GM12873 (cell line): ENCODE measurements around the gene UBXN11.

Experiments used
- TF ChIP-seq, protein P1 (sequence below): IDR thresholded peaks from 2 replicates; pipeline ENCODE4 v1.5.1; 2012; ENCODE audit warnings: low read depth, mild to moderate bottlenecking, moderate library complexity, low read length, control low read depth; ENCODE audit not compliant: insufficient read depth; ENCODE audit errors: missing control alignments

Gene UBXN11

DNA sequence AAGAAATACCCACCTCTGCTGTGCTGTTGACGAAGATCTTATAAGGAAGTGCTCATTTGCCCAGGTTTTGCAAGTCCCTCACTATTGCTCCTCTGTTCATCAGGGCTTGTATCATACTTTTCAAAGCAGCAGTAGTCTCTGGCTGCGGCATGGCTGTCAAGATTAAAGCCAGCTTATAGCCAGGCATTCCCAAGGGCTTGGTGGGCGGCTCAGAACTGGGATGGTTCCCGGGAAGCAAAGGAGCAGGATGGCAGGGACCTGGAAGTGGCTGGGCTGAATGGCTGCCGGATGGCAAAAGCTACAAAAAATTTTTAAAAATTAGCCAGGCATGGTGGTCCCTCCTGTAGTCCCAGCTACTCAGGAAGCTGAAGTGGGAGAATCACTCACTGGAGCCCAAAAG lies 43.2 kb downstream of the UBXN11 start:
- TF ChIP-seq, protein P1, sequence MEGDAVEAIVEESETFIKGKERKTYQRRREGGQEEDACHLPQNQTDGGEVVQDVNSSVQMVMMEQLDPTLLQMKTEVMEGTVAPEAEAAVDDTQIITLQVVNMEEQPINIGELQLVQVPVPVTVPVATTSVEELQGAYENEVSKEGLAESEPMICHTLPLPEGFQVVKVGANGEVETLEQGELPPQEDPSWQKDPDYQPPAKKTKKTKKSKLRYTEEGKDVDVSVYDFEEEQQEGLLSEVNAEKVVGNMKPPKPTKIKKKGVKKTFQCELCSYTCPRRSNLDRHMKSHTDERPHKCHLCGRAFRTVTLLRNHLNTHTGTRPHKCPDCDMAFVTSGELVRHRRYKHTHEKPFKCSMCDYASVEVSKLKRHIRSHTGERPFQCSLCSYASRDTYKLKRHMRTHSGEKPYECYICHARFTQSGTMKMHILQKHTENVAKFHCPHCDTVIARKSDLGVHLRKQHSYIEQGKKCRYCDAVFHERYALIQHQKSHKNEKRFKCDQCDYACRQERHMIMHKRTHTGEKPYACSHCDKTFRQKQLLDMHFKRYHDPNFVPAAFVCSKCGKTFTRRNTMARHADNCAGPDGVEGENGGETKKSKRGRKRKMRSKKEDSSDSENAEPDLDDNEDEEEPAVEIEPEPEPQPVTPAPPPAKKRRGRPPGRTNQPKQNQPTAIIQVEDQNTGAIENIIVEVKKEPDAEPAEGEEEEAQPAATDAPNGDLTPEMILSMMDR: no peak

DNA sequence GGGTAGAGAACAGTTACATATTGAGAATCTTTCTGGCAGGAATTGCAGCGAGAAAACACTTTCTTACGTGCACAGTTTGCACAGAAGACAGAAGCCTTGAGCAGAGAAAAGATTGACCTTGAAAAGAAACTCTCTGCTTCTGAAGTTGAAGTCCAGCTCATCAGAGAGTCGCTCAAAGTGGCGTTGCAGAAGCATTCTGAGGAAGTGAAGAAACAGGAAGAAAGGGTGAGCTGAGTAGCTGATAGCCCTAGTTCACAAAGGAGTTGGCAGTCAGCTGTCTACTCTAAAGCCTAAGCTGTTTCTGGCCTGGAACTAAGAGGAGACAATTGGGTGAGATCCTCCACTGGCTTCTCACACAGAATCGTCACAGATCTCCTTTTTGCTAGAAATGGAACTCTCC lies 46.9 kb downstream of the UBXN11 start:
- TF ChIP-seq, protein P1: no peak

DNA sequence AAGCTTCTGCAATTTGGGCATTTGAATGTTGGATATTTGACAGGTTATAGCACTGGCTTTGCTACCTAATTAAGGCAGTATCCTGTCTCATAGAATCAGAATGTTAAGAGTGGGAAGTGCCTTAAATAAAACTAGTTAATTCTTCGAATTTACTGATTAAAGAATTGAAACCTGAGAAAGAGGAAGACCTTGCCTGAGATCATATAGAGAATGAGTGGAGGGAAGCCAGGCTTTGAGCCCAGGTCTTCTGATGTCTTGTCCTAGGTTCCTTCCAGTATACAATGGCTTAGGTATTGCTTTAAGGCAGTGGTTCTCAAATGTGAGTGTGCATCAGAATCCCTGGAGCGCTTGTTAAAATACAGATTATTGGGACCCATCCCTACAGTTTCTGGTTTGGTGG lies 47.4 kb downstream of the UBXN11 start:
- TF ChIP-seq, protein P1: no peak

DNA sequence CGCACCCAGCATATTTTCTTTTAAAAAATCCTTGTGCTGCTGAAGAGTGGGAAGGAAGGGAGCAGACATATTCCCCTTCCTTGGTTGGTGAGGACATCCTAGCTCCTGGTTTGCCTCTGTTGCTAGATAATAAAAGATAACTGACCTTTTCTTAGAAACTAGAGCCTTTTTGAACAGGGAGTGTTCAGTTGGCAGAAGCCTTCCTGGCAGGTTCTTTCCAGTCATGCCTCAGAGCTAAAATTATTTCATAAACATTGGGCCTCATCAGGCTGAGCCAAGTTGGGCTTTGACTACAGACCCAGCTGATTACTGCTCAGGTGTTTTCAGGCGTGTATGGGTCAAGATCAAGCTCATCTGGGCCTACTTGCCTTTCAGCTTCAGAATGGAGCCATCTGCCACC lies 49.2 kb downstream of the UBXN11 start:
- TF ChIP-seq, protein P1: no peak

DNA sequence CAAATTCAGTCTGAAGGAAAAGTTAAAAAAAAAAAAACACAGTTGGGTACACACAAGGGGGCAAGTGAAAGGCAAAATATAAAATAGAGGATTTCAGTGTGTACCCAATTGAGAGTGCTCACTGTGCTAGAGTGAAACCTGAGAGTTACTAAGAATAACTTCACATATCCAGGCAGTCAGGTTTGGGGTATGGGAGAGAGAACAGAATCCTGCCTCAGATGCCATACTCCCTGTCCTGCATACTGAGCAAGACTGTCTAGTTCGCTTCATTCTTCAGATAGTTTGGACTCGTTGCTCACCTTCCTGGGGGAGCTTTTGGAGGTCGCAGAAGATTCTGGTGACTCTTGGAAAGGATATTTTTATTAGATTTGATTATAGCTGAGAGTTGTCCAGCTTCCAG lies 52.0 kb downstream of the UBXN11 start:
- TF ChIP-seq, protein P1: no peak

DNA sequence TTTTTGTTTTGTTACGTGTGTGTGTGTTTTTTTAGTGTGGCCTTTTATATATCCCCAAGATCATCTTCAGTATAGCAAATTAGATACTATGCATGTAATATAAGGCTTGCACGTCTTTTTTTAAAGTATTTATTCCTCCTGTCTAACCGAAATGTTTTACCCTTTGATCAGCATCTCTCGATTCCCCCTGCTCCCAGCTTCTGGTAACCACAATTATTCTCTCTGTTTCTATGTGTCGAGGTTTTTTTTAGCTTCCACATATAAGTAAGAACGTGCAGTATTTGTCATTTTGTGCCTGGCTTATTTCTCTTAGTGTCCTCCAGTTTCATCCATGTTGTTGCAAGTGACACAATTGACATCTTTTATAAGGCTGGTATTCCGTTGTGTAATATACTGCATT lies 53.7 kb downstream of the UBXN11 start:
- TF ChIP-seq, protein P1: no peak

DNA sequence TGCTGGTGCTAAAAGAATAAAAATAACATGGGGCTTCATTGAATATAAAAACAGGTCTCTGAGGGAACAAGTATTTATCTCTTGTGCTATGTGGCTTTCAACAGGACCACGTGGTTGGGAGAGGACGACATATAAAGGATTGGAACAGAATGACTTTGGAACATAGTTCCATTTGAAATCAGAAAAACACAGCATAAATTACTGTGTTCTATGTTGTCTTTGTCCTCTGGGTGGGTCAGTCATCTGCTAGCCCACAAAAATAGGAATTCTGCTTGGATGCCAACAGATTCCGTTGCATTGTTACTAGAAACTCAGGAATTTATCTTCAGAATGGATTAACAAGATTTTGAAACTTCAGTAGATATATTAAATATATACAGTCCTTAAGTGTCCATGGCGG lies 66.5 kb downstream of the UBXN11 start:
- TF ChIP-seq, protein P1: no peak
